DMS 273 treated with DMSO at 0.1 percent for 48 hours (cell line): ENCODE results near the gene HSF4.

Source experiments
- DNase-seq: peaks from one replicate; lab custom pipeline; 2025; lab: John Stamatoyannopoulos, UW

Gene HSF4

DNA sequence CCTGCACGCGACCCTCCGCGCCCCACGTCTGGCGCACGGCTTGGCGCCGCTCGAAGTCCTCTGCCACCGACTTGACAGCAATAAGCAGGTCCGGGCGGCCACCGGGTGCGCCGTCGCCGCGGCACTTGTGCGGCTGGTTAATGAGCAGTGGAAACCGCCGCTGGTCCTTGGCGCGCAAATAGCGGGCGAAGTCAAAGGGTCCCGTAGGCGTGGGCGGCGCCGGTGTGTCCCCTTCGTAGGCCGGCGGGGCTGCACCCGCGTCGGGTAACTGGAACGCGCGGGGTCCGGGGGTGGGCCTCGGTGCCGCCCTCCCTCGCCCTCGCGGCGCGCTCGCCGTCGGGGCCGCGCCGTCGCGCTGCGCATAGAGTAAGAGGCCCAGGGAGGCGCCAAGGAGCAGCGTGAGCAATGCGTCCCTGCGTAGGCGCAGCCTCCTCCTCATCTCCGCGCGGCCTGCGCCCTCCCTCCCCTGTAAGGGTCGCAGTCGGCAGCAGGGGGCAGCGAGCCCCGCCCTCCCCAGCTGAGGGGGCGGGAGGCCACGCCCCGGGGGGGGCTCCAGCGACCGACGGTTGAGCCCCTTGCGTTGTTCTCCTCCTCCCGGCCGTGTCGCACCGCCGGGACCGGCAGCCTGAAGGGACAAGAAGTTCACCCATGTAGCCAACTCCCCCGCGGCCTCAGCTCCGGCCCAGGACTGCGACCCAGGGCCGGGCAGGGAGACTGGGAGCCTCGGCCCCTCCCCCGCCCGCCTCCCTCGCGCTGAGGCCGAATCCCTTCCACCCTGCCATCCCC is 14.3 kb upstream of the HSF4 start:
- no peak for DNase-seq

DNA sequence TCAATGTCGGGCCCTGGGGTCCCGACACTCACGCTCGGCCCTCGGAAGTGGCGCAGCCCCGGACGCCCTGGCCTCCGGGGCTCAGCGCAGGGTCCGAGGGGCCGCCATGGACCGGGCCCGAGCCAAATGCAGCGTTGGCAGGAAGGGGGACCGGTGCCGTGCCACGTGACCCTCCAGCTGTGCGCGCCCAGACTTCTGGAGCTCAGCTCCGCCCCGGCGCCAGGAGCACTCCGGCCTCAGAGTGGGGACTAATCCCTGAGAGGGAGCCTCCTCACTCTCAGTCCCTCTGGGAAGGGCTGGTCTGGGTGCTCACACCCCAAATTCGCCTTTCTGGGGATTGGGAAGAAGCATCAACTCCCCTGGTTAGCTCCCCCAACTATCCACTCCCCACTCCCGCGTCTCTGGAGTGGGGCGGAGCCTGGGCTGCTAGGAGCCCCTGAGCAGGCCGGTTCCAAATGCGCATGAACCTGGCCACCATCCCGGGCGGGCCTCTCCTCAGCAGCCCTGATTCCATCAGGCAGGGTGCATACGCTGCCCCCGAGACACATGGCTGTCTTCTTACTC is 13.6 kb upstream of the HSF4 start, which contains the start of gene B3GNT9:
Gene B3GNT9, minus strand, starts transcription at position 166 of the 564 bp plus-strand sequence. CDS start 513 bp downstream, outside the sequence.
- peak; percentile 56 for DNase-seq

DNA sequence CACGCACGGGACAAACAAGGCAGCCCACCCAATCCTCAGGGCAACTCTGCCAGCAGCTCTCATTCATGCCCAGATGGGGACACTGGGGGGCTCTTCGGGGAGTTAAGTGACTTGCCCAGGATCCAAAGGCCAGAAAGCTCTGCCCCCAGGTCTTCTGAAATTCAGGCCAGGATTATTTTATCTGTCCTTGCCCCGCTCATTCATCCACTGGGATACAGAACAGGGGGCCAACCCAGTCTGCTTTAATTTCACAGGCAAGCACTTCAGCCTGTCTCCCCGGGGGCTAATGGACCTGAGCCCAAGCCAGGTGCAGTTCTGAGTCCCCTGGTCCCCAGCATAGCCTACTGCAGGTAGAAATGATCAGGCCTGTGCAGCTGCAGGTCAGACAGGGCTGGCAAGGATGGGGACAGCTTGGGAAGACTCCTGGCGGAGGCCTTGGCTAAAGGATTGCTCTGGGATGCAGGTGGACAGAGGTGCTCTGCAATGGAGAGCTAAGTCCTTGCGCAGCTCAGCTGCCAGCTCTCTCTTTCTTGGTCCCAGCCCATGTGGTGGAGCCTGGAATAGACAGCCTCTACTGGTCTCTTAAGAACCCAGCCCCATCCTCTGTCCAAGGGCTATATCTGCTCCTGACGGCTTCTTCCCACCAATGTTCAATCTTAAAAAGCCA is 13.0 kb upstream of the HSF4 start:
- DNase-seq, result no peak

DNA sequence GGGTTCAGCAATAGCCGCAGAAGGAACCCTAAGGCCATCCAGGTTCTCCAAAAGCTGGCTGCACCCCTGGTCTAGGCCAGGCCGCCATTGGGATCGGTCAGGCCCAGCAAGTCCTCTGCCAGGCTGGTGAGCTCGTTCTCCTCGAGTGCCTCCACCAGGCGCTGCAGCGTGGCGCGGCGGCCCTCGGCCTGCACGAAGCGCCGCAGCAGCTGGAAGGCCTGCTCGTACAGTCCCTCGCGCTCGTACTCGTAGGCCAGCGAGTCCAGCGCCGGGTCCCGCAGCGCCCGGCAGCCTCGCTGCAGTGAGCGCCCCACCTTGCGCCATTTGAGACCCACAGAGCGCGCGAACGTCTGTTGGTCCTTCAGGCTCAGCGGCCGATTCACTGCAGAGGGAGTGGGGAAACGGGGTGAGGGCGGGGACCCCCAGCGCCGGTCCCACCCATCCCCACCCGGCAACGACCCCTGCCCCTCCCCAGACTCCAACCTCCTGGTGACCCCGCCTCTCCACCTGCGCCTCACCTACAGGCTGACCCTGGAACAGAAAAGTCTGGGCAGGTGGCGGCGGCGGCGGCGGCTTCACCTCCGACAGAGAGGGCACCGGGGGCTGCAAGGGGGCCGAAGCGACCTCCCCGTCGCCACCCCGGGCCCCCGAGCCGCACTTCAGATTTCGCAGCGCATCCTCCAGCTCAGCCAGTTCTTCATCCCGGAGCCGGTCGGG is 9.8 kb upstream of the HSF4 start:
- DNase-seq, result no peak

DNA sequence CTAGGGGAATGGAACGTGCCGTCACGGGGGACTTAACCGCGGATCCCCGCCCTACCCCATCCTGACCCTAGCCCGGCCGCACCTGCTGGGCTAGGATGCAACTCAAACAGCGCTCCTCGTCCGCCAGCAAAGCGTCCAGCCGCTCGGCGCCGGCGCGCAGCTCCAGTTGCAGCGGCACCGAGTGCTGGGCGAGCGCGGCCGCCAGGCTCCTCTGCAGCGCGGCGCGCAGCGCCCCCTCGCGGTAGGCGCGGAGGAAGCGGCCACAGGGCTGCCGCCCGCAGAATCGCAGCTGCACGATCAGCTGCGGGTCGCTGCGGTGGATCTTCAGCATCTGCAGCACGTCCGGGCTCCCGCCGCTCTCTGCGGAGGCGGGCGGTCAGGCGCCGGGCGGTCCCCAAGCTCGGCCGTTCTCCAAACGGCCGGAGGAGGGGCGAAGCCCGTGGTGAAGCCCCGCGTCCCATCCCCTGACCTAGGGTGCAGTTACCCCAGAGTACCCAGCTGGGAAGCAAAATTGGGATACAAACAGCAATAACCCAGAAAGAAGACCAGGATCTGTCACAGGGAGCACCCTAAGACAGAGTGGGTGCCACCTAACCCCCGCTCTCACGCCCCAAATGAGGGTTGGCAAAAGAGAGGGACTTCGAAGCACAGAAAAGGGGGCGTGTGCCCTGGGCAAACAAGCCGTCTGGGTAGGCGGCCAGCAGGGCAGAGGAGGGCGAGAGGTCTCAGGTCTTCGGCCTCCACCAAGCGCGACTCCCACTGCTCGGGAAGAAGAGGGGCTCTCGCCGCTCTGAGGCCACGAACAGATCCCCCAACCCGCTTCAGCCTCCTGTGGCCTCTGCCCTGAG is 9.0 kb upstream of the HSF4 start:
- DNase-seq, result peak; percentile 15

DNA sequence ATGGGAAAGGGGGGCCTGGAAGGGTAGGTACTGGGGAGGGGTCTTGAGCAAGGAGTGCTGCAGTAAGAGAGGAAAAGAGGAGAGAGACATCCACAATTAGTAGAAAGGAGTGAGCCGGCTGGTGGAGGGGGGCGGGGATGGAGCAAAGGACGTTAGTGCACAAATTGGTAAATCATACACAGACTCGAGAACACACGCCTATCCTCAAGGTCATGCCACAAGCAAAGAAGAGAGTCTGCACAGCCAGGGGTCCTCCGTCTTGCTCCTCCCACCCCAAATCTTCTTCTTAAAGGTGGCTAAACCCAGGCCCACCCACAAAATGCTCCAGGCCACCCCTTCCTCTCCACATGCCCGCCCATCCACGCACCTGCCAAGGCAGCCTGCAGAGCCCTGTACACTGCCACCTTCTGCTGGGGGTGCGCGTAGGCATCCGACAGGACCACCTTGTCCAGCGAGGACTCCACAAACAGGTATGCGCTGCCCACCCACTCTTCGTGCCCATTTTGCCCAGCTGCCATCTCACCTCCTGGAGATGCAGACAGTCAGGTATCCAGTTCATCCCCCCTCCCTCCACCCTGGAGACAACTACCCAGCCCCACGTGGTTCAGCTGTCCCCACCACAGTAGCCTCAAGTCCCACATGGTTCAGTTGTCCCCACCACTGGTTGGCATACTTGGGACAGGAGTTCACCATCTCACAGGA is 8.3 kb upstream of the HSF4 start:
- no peak for DNase-seq

DNA sequence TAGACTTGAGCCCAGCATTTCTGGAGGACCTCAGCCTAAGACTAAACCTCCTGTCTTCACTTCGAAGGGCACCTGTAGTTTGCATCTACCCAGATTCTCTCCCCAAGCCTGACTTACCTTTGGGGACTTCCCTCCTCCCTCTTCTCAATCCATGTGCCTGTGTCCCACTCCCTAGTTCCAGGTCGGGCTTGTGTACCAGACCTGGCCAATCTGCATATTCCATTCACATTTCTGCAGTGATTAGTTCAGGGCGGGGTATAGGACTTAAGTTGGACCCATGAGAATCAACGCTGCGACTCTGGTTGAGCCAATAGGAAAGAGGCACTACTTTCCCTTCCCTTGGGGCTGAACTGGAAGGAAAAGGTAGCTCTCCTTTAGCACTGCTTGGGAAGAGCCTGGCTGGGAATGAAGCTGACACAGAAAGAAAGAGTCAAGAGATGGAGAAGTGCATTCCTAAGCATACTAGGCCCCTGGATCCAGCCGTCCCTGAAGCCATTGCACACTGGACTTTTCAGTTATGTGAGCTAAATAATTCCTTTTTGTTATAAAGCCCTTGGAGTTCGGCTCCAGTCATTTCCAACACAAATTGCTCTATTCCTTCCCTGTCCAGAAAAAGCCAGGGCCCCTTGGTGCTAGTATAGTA is 7.3 kb upstream of the HSF4 start:
- no peak for DNase-seq

DNA sequence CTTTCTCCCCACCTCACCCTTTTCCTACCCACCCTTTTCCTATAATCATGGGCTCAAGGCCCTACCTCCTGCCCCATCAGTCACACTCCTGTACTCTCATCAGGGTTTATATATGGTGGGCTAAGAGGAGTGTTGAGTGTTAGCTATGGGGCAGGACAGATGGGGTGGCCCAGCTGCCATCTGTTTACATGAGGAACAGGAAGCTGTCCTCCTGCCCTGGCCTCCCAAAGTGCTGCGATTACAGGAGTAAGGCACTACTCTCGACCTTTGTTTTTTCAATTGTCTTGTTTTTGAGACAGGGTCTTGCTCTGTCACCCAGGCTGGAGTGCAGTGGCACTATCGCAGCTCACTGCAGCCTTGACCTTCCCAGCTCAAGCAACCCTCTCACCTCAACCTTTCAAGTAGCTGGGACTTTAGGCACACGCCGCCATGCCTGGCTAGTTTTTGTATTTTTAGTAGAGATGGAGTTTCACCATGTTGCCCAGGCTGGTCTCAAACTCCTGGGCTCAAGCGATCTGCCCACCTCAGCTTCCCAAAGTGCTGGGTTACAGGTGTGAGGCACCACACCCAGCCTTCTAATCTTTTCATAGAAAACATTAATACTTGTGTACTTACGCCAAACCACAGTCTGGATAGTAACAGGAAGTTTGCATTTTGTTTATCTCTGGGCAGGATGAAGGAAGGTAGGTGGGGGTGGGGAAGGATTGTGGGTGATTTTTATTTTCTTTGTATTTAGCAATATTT is 6.5 kb upstream of the HSF4 start:
- DNase-seq, result peak; percentile 22

- DNase-seq, result no peak
Observed at GRCh38 chr16:67158637-67159600, 5.6 kb upstream of the HSF4 start.

- DNase-seq, result no peak
Observed at GRCh38 chr16:67161595-67162058, 2.9 kb upstream of the HSF4 start.

DNA sequence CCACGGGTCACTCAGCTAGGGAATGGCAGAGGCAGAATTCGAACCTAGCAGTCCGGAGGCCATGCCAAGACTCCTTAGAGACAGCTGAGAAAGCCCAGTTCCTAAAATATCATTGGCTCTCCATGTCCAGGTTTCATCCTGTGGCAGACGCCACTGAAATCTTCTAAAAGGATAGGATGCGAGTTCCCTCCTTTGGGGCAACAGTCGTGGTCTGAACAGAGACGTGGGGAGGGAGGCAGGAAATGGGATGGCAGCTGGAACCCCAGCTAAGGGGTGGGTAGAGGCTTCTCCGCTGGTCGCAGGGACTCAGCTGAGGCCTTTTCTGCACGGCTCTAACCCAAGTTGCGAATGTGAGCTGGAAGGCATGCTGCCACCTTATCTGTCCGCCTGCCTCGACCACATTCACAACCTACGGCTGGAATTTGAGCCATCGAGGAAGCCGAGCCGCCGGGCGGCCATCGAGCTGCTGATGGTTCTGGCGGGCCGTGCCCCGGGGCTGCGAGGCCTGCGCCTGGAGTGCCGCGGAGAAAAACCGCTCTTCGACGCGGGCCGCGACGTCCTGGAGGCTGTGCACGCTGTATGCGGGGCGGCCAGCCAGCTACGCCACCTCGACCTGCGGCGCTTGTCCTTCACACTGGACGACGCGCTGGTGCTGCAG is 1.9 kb upstream of the HSF4 start:
- DNase-seq, result no peak

GRCh38 chr16:67163164-67163998 is 1.2 kb upstream of the HSF4 start:
- no peak for DNase-seq

DNA sequence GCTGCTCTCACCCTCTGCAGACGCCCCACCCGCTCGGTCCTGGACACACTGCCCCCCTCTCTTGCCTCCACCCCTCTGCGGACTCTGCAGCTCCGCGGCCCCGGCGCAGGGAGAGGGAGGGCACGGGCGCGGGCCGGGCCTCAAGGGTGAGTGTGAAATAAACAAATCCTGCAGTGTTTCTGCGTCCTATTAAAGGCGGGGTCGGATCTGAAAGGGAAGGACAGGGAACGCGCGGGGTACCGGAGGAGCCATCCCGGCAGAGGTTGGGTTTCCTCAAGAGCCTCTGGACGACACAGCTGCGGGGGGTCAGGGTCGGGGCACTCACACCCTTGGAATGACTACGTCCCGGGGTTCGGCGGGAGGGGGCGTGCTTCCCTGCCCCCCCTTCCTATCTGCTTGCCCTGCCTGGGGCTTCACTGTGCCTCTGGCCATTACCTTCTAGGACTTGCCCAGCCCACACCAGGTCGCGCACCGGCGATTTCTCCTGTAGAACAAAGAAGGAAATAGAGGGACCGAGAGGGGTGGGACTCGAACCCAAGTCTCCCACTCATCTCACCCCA is 466 bp upstream of the HSF4 start:
- no peak for DNase-seq

DNA sequence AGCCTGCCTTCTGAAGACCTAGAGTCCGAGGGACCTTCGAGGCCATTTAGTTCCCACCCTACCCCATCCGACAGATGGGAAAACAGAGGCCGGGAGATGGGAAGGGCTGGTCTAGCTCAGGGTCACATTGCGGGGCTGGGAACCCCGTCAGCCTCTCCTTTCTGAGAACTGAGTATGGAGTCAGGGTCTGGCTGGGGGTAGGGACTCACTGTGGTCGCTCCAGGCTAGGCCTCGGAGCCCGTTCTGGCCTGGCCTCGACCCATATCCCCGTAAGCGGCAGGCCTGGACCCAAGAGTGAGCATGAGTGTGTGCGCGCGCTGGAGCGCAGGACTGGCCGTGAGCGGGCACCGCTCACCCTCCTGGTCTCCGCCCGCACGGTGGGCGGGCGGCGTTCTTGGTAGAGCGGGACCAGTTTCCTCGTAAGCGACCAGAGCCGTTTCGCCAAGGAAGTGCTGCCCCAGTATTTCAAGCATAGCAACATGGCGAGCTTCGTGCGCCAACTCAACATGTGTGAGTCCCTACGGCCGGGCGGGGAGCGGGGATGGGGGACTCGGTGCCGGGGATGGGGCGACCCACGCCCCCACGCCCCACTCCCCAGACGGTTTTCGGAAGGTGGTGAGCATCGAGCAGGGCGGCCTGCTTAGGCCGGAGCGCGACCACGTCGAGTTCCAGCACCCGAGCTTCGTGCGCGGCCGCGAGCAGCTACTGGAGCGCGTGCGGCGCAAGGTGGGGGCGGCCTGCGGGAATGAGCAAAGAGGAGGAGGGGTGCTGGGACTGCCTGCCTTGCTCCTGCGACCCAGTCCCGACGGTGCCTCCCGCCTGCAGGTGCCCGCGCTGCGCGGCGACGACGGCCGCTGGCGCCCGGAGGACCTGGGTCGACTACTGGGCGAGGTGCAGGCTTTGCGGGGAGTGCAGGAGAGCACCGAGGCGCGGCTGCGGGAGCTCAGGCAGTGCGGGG is 855 bp downstream of the HSF4 start:
- no peak for DNase-seq

DNA sequence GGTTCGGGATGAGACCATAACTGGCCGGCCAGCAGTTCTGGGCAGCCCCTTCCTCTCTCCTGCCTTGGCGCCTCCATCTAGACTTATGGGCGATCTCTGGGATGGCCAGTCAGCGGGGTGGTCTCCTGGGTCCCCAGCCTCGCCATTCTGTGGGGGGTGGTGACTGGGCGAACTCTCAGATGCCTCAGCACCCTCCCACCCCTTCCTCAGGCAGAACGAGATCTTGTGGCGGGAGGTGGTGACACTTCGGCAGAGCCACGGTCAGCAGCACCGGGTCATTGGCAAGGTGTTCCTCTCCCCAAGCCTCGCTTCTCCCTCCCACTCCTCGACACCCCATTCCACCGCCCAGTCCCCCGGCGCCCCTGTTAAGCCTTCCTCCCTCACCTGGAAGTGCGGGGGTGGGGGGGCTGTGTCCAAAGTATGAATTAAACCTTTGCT is 1.6 kb downstream of the HSF4 start:
- DNase-seq, result no peak
